Dendritic cell treated with granulocyte-macrophage colony-stimulating factor and Interleukin-4, amounts not matched to agents 40 ng/mL and 50 ng/mL, for 4 days (primary cell): Measurements from ENCODE around the gene PEPD.

Source experiments
- H3K27ac Mint-ChIP-seq: one replicate; pipeline ENCODE4 v1.8.0; 2022; ENCODE audit warnings: mild to moderate bottlenecking, mixed read lengths
- H3K27me3 Mint-ChIP-seq: one replicate; pipeline ENCODE4 v1.8.0; 2022; ENCODE audit warnings: mild to moderate bottlenecking, mixed read lengths
- H3K36me3 Mint-ChIP-seq: one replicate; pipeline ENCODE4 v1.8.0; 2022; ENCODE audit warnings: low read depth, mixed read lengths
- H3K4me1 Mint-ChIP-seq: one replicate; pipeline ENCODE4 v1.8.0; 2022; ENCODE audit warnings: low read depth, mixed read lengths
- H3K4me3 Mint-ChIP-seq: one replicate; pipeline ENCODE4 v1.8.0; 2022; ENCODE audit warnings: mild to moderate bottlenecking, moderate library complexity, mixed read lengths
- H3K9me3 Mint-ChIP-seq: one replicate; pipeline ENCODE4 v1.8.0; 2022; ENCODE audit warnings: mixed read lengths
- intact Hi-C: fragments of 100-400 bp; cut with micrococcal nuclease; formaldehyde crosslinking; loops from one replicate; pipeline ENCODE4 v1.15.0; 2022

The PEPD gene

GRCh38 chr19:33512580-33513137 lies 8.9 kb downstream of the PEPD start:
- intact Hi-C loops: no loop called here
- Mint-ChIP-seq H3K9me3 (no peaks in the 10 kb centered on the region), H3K4me1 (peaks cover 33% of the 10 kb centered on the region), H3K27ac (no peak overlapping the region), H3K36me3 (peaks cover 71% of the 10 kb centered on the region), H3K27me3 (no peaks in the 10 kb centered on the region), H3K4me3 (no peak overlapping the region)

- H3K4me3 Mint-ChIP-seq: no peak overlapping the region
- peaks cover 33% of the 10 kb centered on the region for H3K4me1 Mint-ChIP-seq
- intact Hi-C loops: no loop called here
- peaks cover 71% of the 10 kb centered on the region for H3K36me3 Mint-ChIP-seq
- H3K27me3 Mint-ChIP-seq: no peaks in the 10 kb centered on the region
- H3K27ac Mint-ChIP-seq: no peak overlapping the region
- no peaks in the 10 kb centered on the region for H3K9me3 Mint-ChIP-seq
Observed at GRCh38 chr19:33512021-33512420, 9.6 kb downstream of the PEPD start.

- H3K36me3 Mint-ChIP-seq: peaks cover 71% of the 10 kb centered on the region
- H3K27ac Mint-ChIP-seq: no peak overlapping the region
- peaks cover 34% of the 10 kb centered on the region for H3K4me1 Mint-ChIP-seq
- intact Hi-C loops: no loop called here
- H3K9me3 Mint-ChIP-seq: no peaks in the 10 kb centered on the region
- no peaks in the 10 kb centered on the region for H3K27me3 Mint-ChIP-seq
- no peak overlapping the region for H3K4me3 Mint-ChIP-seq
Observed at GRCh38 chr19:33511346-33511745, 10.2 kb downstream of the PEPD start.

GRCh38 chr19:33510462-33511194 lies 11.0 kb downstream of the PEPD start:
- H3K4me3 Mint-ChIP-seq: no peak overlapping the region
- peaks cover 37% of the 10 kb centered on the region for H3K4me1 Mint-ChIP-seq
- no peak overlapping the region for H3K27ac Mint-ChIP-seq
- intact Hi-C loops: no loop called here
- no peaks in the 10 kb centered on the region for H3K27me3 Mint-ChIP-seq
- peaks cover 75% of the 10 kb centered on the region for H3K36me3 Mint-ChIP-seq
- no peaks in the 10 kb centered on the region for H3K9me3 Mint-ChIP-seq

- H3K9me3 Mint-ChIP-seq: no peaks in the 10 kb centered on the region
- intact Hi-C loops: no loop called here
- no peaks in the 10 kb centered on the region for H3K27me3 Mint-ChIP-seq
- H3K4me1 Mint-ChIP-seq: peaks cover 30% of the 10 kb centered on the region
- no peak overlapping the region for H3K4me3 Mint-ChIP-seq
- H3K27ac Mint-ChIP-seq: no peak overlapping the region
- H3K36me3 Mint-ChIP-seq: peaks cover 78% of the 10 kb centered on the region
Observed at GRCh38 chr19:33509774-33510173, 11.8 kb downstream of the PEPD start.

- Mint-ChIP-seq H3K27me3 (no peaks in the 10 kb centered on the region), H3K9me3 (no peaks in the 10 kb centered on the region), H3K36me3 (peaks cover 71% of the 10 kb centered on the region), H3K4me1 (peaks cover 23% of the 10 kb centered on the region), H3K4me3 (no peak overlapping the region), H3K27ac (no peak overlapping the region)
- intact Hi-C loops: no loop called here
Observed at GRCh38 chr19:33508941-33509614, 12.5 kb downstream of the PEPD start.

- intact Hi-C loops: no loop called here
- peaks cover 71% of the 10 kb centered on the region for H3K36me3 Mint-ChIP-seq
Observed at GRCh38 chr19:33508431-33508830, 13.2 kb downstream of the PEPD start.

GRCh38 chr19:33508009-33508408 lies 13.6 kb downstream of the PEPD start:
- Mint-ChIP-seq H3K36me3 (peaks cover 71% of the 10 kb centered on the region), H3K9me3 (no peaks in the 10 kb centered on the region), H3K27me3 (no peaks in the 10 kb centered on the region), H3K4me3 (no peak overlapping the region), H3K4me1 (peaks cover 15% of the 10 kb centered on the region), H3K27ac (no peak overlapping the region)
- intact Hi-C loops: no loop called here

More at GRCh38 chr19:33508431-33508830, 13.2 kb downstream of the PEPD start:
- peaks cover 17% of the 10 kb centered on the region for H3K4me1 Mint-ChIP-seq
- no peak overlapping the region for H3K4me3 Mint-ChIP-seq
- no peak overlapping the region for H3K27ac Mint-ChIP-seq
- H3K27me3 Mint-ChIP-seq: no peaks in the 10 kb centered on the region
- no peaks in the 10 kb centered on the region for H3K9me3 Mint-ChIP-seq

- no peak overlapping the region for H3K27ac Mint-ChIP-seq
- H3K4me3 Mint-ChIP-seq: no peak overlapping the region
- intact Hi-C loops: no loop called here
- peaks cover 15% of the 10 kb centered on the region for H3K4me1 Mint-ChIP-seq
- peaks cover 69% of the 10 kb centered on the region for H3K36me3 Mint-ChIP-seq
- H3K27me3 Mint-ChIP-seq: no peaks in the 10 kb centered on the region
- H3K9me3 Mint-ChIP-seq: no peaks in the 10 kb centered on the region
Observed at GRCh38 chr19:33507021-33507956, 14.3 kb downstream of the PEPD start.

GRCh38 chr19:33506498-33506897 lies 15.1 kb downstream of the PEPD start:
- Mint-ChIP-seq H3K36me3 (peaks cover 61% of the 10 kb centered on the region), H3K27ac (no peak overlapping the region)

GRCh38 chr19:33505823-33506222 lies 15.8 kb downstream of the PEPD start:
- H3K27ac Mint-ChIP-seq: no peak overlapping the region
- H3K4me1 Mint-ChIP-seq: peaks cover 15% of the 10 kb centered on the region
- H3K27me3 Mint-ChIP-seq: no peaks in the 10 kb centered on the region
- peaks cover 60% of the 10 kb centered on the region for H3K36me3 Mint-ChIP-seq
- H3K4me3 Mint-ChIP-seq: no peak overlapping the region
- no peaks in the 10 kb centered on the region for H3K9me3 Mint-ChIP-seq
- intact Hi-C loops: no loop called here

More at GRCh38 chr19:33506498-33506897, 15.1 kb downstream of the PEPD start:
- Mint-ChIP-seq H3K4me3 (no peak overlapping the region), H3K9me3 (no peaks in the 10 kb centered on the region), H3K4me1 (peaks cover 15% of the 10 kb centered on the region), H3K27me3 (no peaks in the 10 kb centered on the region)
- intact Hi-C loops: no loop called here

- intact Hi-C loops: no loop called here
- no peak overlapping the region for H3K4me3 Mint-ChIP-seq
- peaks cover 15% of the 10 kb centered on the region for H3K4me1 Mint-ChIP-seq
- H3K27me3 Mint-ChIP-seq: no peaks in the 10 kb centered on the region
- no peak overlapping the region for H3K27ac Mint-ChIP-seq
- H3K9me3 Mint-ChIP-seq: no peaks in the 10 kb centered on the region
- peaks cover 60% of the 10 kb centered on the region for H3K36me3 Mint-ChIP-seq
Observed at GRCh38 chr19:33505148-33505547, 16.4 kb downstream of the PEPD start.

- no peaks in the 10 kb centered on the region for H3K9me3 Mint-ChIP-seq
- peaks cover 15% of the 10 kb centered on the region for H3K4me1 Mint-ChIP-seq
- no peak overlapping the region for H3K4me3 Mint-ChIP-seq
- H3K27ac Mint-ChIP-seq: no peak overlapping the region
- intact Hi-C loops: no loop called here
- H3K36me3 Mint-ChIP-seq: peaks cover 60% of the 10 kb centered on the region
- no peaks in the 10 kb centered on the region for H3K27me3 Mint-ChIP-seq
Observed at GRCh38 chr19:33504058-33504444, 17.5 kb downstream of the PEPD start.
